Measurements from ENCODE around the gene NOS1. TPM values are rescaled to one million over a fixed set of nuclear protein-coding genes. Genes with fewer than 3 reads are reported as not detected.
"Not testable (repeated sequence)": the region's sequence is repeated elsewhere in the genome, so short reads cannot be mapped to it uniquely, and the experiment has no call there.

Gene NOS1
- under 1 TPM in 1 of 3 donors, not detected in 2; 0.03 TPM for total RNA-seq

- H3K36me3 Mint-ChIP-seq (ENCODE audit: insufficient read depth): no peaks in the 10 kb centered on the region
- peaks cover 68% of the 10 kb centered on the region for H3K27me3 Mint-ChIP-seq (ENCODE audit: low read depth)
- no peaks in the 10 kb centered on the region for H3K4me1 Mint-ChIP-seq (ENCODE audit: low read depth)
- DNase-seq (no peak), ATAC-seq (no peak)
- H3K4me3 Mint-ChIP-seq: no peak within 1 kb of the TSS
- H3K9me3 Mint-ChIP-seq: no peaks in the 10 kb centered on the region
Measured at GRCh38 chr12:117361347-117361751, at the start of gene NOS1. NOS1 (minus strand) TSS chr12:117361626; CDS start chr12:117331069, 30,557 bp downstream.

DNA sequence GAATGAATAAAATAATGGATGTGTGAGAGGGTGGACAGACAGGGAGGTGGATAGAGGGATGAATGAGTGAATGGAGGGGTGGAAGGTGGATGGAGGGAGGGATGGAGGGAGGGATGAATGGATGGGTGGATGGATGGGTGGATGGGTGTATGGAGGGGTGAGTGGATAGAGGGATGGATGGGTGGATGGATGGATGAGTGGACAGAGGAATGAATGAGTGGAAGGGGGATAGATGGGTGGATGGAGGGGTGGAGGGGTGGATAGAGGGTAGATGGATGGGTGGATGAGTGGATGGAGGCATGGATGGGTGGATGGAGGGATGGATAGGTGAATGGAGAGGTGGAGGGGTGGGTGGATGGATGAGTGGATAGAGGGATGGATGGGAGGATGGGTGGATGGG is 47.9 kb upstream of the NOS1 start:
- ATAC-seq: no peak
- H3K4me1 Mint-ChIP-seq (ENCODE audit: low read depth): no peaks in the 10 kb centered on the region
- no peaks in the 10 kb centered on the region for H3K9me3 Mint-ChIP-seq
- H3K4me3 Mint-ChIP-seq: no peak overlapping the region
- no peaks in the 10 kb centered on the region for H3K27me3 Mint-ChIP-seq (ENCODE audit: low read depth)
- no peak for DNase-seq
- H3K36me3 Mint-ChIP-seq (ENCODE audit: insufficient read depth): no peaks in the 10 kb centered on the region

GRCh38 chr12:117408161-117408791 is 46.9 kb upstream of the NOS1 start:
- Mint-ChIP-seq H3K9me3 (no peaks in the 10 kb centered on the region), H3K27me3 (ENCODE audit: low read depth) (no peaks in the 10 kb centered on the region)

DNA sequence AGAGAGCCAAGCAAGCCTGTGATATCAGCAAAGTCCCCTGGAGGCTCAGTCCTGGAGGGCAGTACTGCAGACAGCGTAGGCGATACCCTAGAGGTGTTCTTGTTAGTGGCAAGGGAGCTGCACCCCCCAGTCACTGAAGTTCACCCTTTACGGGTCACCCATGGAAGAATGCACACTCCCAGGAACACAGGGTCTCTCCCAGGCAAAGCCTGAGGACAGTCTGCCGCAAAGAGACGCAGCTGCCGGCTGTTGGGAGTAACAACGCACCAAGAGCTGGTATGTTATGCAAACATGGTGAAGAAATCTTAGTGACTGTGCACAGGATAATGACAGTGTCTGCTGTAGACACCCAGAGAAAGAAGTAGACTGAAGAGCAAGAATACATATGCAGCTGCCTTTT is 43.5 kb upstream of the NOS1 start:
- Mint-ChIP-seq H3K36me3 (ENCODE audit: insufficient read depth) (no peaks in the 10 kb centered on the region), H3K4me3 (no peak overlapping the region), H3K27me3 (ENCODE audit: low read depth) (peaks cover 2% of the 10 kb centered on the region), H3K9me3 (peaks cover 3% of the 10 kb centered on the region), H3K4me1 (ENCODE audit: low read depth) (no peaks in the 10 kb centered on the region)
- DNase-seq: no peak
- ATAC-seq: no peak

More at GRCh38 chr12:117408161-117408791, 46.9 kb upstream of the NOS1 start:
- H3K4me3 Mint-ChIP-seq: no peak overlapping the region
- no peaks in the 10 kb centered on the region for H3K36me3 Mint-ChIP-seq (ENCODE audit: insufficient read depth)
- no peaks in the 10 kb centered on the region for H3K4me1 Mint-ChIP-seq (ENCODE audit: low read depth)
- DNase-seq (no peak), ATAC-seq (no peak)

DNA sequence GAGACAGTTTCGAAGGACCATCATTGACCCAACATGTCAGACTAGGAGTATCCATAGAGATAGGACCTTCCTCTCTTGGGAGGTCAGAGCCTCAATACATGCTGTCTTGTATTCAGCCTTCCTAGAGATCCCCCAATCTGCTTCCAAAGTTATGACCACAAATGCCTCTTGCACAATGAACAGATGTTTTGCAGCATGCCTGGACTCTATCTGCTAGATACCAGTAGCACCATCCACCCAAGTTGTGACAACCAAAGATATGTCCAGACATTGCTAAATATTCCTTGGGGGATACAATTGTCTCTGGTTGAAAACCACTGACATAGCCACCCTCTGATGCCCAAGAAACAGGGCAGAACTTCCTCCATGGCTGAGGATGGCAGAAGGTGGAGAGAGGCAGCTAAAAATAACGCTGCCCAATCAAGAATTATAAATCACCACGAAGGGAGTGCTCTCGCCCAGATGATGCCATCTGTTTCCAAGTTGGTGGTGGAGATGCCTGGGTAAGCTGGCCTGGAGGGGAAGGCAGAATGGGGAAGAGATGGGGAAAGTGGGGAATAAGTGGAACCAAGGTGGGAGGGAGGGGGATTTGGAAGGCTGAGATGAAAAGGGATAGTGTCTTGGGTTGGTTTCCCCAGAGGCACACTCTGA is 42.9 kb upstream of the NOS1 start:
- no peak overlapping the region for H3K4me3 Mint-ChIP-seq
- H3K4me1 Mint-ChIP-seq (ENCODE audit: low read depth): no peaks in the 10 kb centered on the region
- ATAC-seq: no peak
- H3K36me3 Mint-ChIP-seq (ENCODE audit: insufficient read depth): no peaks in the 10 kb centered on the region
- no peak for DNase-seq
- peaks cover 3% of the 10 kb centered on the region for H3K9me3 Mint-ChIP-seq
- peaks cover 2% of the 10 kb centered on the region for H3K27me3 Mint-ChIP-seq (ENCODE audit: low read depth)

DNA sequence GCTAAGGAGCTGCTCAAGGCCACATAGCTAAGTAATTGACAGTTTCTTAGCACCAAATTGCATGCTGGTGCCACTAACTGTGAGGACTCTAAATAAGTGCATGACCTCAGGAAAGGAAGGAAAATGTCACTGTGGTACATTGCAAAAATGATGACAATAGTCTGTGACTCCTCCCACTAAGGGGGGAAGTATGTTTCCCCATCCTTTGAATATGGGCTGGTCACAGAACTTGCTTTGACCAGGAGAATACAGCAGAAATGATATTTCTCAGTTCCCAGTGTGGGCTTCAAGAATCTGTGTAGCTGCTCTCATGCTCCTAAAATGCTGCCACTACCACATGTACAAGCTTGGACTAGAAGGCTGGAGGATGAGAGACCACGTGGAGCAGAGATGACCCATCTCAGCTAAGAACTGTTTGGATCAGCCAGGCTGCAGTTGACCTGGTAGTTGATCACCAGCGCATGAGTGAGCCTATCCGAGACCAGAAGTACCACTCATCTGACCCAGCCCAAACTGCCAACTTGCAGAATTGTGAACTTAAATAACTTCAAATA is 42.2 kb upstream of the NOS1 start:
- ATAC-seq (no peak), DNase-seq (no peak)
- Mint-ChIP-seq H3K4me1 (ENCODE audit: low read depth) (no peaks in the 10 kb centered on the region), H3K36me3 (ENCODE audit: insufficient read depth) (no peaks in the 10 kb centered on the region), H3K27me3 (ENCODE audit: low read depth) (peaks cover 2% of the 10 kb centered on the region), H3K9me3 (peaks cover 3% of the 10 kb centered on the region), H3K4me3 (no peak overlapping the region)

GRCh38 chr12:117402363-117402762 is 40.9 kb upstream of the NOS1 start:
- DNase-seq (no peak), ATAC-seq (no peak)
- no peaks in the 10 kb centered on the region for H3K36me3 Mint-ChIP-seq (ENCODE audit: insufficient read depth)
- no peaks in the 10 kb centered on the region for H3K4me1 Mint-ChIP-seq (ENCODE audit: low read depth)
- H3K27me3 Mint-ChIP-seq (ENCODE audit: low read depth): peaks cover 2% of the 10 kb centered on the region
- H3K9me3 Mint-ChIP-seq: peaks cover 3% of the 10 kb centered on the region
- H3K4me3 Mint-ChIP-seq: no peak overlapping the region

GRCh38 chr12:117400912-117401311 is 39.5 kb upstream of the NOS1 start:
- H3K36me3 Mint-ChIP-seq (ENCODE audit: insufficient read depth): no peaks in the 10 kb centered on the region
- H3K4me3 Mint-ChIP-seq: no peak overlapping the region
- no peak for DNase-seq
- H3K4me1 Mint-ChIP-seq (ENCODE audit: low read depth): no peaks in the 10 kb centered on the region
- H3K27me3 Mint-ChIP-seq (ENCODE audit: low read depth): peaks cover 7% of the 10 kb centered on the region
- H3K9me3 Mint-ChIP-seq: peaks cover 3% of the 10 kb centered on the region
- no peak for ATAC-seq

- H3K27me3 Mint-ChIP-seq (ENCODE audit: low read depth): not testable (repeated sequence)
Measured at GRCh38 chr12:117398482-117398881, 37.1 kb upstream of the NOS1 start.

DNA sequence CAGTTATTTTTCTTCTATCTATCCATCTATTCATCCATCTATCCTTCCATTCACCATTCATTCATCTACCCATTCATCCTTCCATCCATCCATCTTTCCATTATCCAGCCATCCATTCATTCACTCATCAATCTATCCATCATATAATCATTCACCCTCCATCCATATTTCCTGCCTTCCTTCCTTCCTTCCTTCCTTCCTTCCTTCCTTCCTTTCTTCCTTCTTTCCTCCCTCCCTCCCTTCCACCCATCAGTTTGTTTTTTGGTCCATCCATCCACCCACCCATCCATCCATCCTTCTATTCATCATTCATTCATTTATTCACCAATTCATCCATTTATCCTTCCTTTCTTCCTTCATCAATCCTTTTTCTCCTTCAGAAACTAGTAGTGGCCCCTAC is 34.3 kb upstream of the NOS1 start:
- no peaks in the 10 kb centered on the region for H3K36me3 Mint-ChIP-seq (ENCODE audit: insufficient read depth)
- H3K27me3 Mint-ChIP-seq (ENCODE audit: low read depth): peaks cover 5% of the 10 kb centered on the region
- no peaks in the 10 kb centered on the region for H3K4me1 Mint-ChIP-seq (ENCODE audit: low read depth)
- H3K9me3 Mint-ChIP-seq: peaks cover 3% of the 10 kb centered on the region
- no peak overlapping the region for H3K4me3 Mint-ChIP-seq
- ATAC-seq: no peak
- no peak for DNase-seq

More at GRCh38 chr12:117398482-117398881, 37.1 kb upstream of the NOS1 start:
- not testable (repeated sequence) for H3K9me3 Mint-ChIP-seq; H3K4me3 Mint-ChIP-seq; H3K36me3 Mint-ChIP-seq (ENCODE audit: insufficient read depth); H3K4me1 Mint-ChIP-seq (ENCODE audit: low read depth); DNase-seq; ATAC-seq

GRCh38 chr12:117394491-117394890 is 33.1 kb upstream of the NOS1 start:
- H3K27me3 Mint-ChIP-seq (ENCODE audit: low read depth): peaks cover 5% of the 10 kb centered on the region

DNA sequence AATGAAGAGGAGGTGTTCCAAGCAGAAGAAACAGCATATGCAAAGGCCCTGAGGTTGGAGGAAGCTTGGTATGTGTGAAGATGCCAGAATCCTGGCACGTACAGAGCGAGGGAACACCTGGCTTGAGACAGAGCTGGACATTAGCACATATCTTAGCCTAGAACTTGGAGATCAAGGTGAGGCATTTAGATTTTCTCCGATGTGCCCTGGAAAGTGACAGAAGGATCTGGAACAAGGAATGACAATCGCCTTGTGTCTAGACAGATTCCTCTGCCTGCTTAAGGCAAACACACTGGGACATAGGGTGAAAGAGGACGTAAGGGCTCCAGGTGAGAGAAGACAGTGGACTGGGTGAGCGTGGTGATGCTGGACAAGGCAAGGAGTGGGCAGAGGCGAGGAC is 32.2 kb upstream of the NOS1 start:
- Mint-ChIP-seq H3K4me1 (ENCODE audit: low read depth) (no peaks in the 10 kb centered on the region), H3K4me3 (no peak overlapping the region), H3K36me3 (ENCODE audit: insufficient read depth) (no peaks in the 10 kb centered on the region), H3K9me3 (no peaks in the 10 kb centered on the region), H3K27me3 (ENCODE audit: low read depth) (peaks cover 5% of the 10 kb centered on the region)
- no peak for ATAC-seq
- no peak for DNase-seq

More at GRCh38 chr12:117394491-117394890, 33.1 kb upstream of the NOS1 start:
- Mint-ChIP-seq H3K4me1 (ENCODE audit: low read depth) (no peaks in the 10 kb centered on the region), H3K4me3 (no peak overlapping the region), H3K36me3 (ENCODE audit: insufficient read depth) (no peaks in the 10 kb centered on the region), H3K9me3 (no peaks in the 10 kb centered on the region)
- no peak for DNase-seq
- no peak for ATAC-seq

GRCh38 chr12:117390866-117391265 is 29.4 kb upstream of the NOS1 start:
- H3K4me3 Mint-ChIP-seq: no peak overlapping the region
- H3K27me3 Mint-ChIP-seq (ENCODE audit: low read depth): no peaks in the 10 kb centered on the region
- ATAC-seq (no peak), DNase-seq (no peak)
- H3K36me3 Mint-ChIP-seq (ENCODE audit: insufficient read depth): no peaks in the 10 kb centered on the region
- H3K9me3 Mint-ChIP-seq: no peaks in the 10 kb centered on the region
- no peaks in the 10 kb centered on the region for H3K4me1 Mint-ChIP-seq (ENCODE audit: low read depth)

DNA sequence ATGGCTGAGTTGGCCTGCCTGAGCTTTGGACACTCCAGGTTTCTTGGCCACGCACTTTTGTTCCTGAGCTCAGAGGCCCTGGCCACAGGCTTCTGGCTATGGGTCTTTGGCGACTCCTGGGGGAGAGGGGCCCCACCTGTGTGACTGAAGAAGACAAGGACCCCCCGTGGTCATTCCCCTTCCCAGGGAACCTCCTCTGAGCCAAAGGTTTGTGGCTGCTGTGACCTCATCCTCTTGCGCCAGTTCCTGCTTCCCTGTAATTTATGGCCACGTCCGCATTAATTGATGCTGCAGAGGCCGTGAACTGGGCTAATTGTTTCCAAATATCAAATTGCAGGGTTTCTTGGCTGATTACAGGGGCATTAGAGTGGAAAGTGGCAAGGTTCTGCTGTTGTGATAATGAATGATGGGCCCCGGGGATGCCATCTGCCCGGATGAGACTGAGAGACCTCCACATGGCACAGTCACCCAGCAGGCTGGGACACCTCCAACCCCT is 27.6 kb upstream of the NOS1 start:
- ATAC-seq (no peak), DNase-seq (no peak)
- Mint-ChIP-seq H3K4me1 (ENCODE audit: low read depth) (no peaks in the 10 kb centered on the region), H3K36me3 (ENCODE audit: insufficient read depth) (no peaks in the 10 kb centered on the region), H3K4me3 (no peak overlapping the region), H3K9me3 (no peaks in the 10 kb centered on the region), H3K27me3 (ENCODE audit: low read depth) (no peaks in the 10 kb centered on the region)

- H3K4me1 Mint-ChIP-seq (ENCODE audit: low read depth): no peaks in the 10 kb centered on the region
- no peak overlapping the region for H3K4me3 Mint-ChIP-seq
- H3K36me3 Mint-ChIP-seq (ENCODE audit: insufficient read depth): no peaks in the 10 kb centered on the region
- no peak for DNase-seq
- H3K27me3 Mint-ChIP-seq (ENCODE audit: low read depth): no peaks in the 10 kb centered on the region
- no peak for ATAC-seq
- no peaks in the 10 kb centered on the region for H3K9me3 Mint-ChIP-seq
Measured at GRCh38 chr12:117387832-117388231, 26.4 kb upstream of the NOS1 start.
